Activated CD4-positive, alpha-beta T cell treated with anti-CD3 and anti-CD28 coated beads, Interleukin-2, amount 50 U/mL, for 24 hours (primary cell): ENCODE data around the gene SPATS2L.

Source experiments
- DNase-seq, 2 donors: peaks; one replicate each; pipeline ENCODE4 v3.0.0-alpha.2; 2020; ENCODE audit warnings: low read depth in 1 of 2, low spot score in 1 of 2

The SPATS2L gene

DNA sequence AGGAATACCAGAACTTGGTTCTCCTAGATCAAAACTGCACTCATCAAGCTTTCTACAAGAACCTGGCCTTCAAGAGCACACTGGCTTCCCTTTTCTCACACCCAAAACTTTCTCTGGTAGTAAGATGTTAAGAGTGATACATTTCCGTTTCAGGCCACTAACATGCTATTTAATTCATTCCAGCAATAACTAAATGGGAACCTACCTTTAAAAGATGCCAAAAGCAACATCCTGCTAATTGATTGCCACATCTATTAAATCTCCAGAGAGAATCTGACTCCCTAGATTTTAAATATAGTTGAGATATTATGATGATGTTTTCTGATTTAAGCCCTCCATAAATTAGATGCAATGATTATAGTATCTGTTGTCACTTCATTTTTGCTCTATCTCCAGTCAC, 131.8 kb downstream of the SPATS2L start:
- no peak for DNase-seq

DNA sequence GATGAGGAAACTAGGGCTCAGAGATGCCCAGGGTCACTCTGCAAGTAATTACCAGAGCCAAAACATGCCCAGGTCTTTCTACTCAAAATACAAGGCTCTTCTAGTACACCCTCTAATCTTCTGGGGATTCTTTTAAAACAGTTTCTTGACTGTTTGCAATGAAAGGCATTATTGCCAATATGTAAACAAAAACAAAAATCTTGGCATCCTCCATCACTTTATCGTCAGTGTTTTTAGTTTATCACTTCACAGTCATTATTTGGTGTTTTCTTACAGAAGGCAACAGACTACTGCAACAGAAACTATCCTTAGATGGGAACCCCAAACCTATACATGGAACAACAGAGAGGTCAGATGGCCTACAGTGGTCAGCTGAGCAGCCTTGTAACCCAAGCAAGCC, 132.4 kb downstream of the SPATS2L start:
- no peak for DNase-seq

DNA sequence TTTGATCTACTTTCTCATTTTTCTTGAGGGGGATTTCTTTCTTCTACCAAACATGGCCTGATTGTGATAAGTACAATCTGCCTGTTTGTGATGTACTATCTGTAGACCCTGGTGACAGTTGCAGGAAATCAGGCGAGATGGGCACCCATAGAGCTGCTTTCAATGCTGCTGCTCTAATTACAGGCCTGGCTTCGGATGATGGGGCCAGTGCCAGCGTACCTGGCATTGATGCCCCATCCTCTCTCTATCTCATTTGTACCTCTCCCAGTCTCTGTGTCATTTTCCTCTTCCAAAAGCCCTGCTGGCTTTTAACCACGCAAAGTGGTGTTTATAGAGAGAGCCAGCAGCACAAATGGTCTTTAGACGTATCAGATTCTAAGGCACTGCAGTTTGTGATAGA, 133.5 kb downstream of the SPATS2L start:
- DNase-seq = no peak

DNA sequence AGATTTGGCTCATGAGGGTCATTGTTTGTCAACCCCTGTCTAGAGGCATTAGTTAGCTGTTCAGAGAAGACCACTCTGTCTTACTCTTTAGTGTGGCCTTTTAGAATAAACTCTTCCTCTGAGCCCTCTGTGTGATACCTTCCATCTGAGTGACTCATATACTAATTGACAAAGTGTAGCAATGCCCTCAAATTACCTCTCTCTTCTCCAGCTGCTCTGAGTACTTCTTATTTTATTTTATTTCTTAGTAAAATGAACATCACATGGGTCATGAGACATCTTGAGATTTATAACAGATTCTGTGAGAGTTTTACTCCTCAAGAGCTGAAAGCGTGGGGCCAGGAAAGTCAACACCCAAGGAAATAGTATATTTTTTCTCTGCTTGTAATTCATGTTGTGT, 136.0 kb downstream of the SPATS2L start:
- no peak for DNase-seq

DNA sequence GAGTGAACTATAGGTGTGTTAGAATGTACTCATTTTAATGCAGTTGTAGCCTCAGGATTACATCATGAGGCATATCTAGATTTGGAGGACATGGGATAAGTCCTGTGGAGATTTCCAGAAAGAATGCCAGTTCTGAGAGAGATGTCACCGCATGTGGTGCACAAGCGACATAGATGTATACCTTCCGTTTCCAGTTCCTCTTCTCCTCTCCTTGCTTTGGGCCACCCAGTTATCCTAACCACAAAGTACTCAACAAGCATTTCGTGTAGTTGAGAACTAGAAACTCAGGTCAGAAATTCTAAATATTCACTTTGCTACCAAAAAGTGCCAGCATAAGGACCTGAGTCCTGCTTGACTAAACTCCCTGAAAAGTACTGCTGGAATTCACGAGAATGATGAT, 136.9 kb downstream of the SPATS2L start:
- DNase-seq = no peak

DNA sequence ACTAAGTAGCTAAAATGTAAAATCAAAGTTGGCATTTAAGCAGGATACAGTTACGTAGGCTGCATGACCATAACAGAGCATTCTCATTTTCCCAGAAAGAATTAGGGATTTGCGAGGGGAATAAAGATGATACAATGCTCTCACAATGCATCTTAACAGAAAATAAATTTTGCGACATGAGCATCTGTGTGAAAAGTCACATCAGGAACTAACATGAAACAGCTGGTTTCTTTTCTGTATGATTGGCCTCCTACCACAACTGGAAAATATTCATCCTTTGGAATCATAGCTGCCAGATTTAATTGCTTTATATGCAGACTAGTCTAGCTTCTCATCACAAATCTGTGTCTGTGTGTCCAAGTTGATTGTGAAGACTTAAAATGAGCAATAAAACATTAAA, 137.4 kb downstream of the SPATS2L start:
- DNase-seq = no peak

DNA sequence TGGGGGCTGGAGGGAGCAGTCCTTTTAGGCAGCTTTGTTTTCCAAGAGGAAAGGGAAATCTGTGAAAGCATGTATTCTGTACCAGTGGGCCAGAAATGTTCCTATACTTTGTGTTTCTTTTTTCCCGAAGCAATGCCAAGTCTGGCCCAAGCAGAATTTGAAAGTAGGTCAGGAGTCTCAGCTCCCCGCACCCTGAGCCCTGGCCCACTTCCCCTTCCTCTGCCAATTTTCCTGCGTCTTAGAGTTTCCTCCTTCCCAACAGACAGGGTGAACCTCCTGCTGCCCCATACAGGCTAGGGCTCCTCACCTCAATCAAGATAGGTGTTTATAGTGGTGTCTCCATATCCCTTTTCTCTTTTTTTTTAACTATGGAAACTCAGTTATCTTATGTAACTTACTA, 138.0 kb downstream of the SPATS2L start:
- no peak for DNase-seq

DNA sequence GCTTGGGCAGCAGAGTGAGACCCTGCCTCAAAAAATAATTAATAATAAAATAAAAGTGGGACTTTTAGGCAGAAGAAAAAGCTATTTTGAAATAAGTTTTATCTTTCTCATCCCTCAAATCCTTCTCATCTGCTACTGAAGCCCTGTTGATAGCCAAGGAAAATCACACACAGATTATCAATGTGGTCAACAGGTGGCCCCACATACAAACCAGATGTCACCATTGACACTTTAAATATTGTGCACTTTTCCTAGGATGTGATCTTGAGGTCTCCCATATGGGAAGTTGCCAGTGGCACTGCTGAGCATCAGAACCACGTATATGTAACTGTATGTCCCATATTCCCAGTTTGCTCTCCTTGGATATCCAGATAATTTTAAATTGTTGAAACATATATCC, 138.8 kb downstream of the SPATS2L start:
- no peak for DNase-seq

DNA sequence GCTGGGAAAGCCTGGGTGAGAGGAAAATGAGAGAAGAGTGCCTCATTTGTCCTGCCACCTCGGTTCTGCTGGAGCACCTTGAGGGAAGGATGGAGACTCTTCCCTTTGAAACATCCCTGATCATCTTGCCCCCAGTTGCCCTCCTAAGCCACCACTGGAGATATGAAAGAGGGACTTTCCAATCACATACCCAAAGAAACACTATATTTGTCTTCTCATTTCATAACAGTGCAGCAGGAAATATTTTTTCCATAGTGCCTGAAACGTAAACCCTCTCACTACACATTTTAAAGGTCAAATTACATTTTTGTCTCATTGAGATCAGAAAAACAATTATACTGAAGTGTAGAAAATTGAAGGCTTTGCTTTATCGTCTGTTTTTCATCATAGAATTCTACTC, 140.1 kb downstream of the SPATS2L start:
- DNase-seq = no peak

DNA sequence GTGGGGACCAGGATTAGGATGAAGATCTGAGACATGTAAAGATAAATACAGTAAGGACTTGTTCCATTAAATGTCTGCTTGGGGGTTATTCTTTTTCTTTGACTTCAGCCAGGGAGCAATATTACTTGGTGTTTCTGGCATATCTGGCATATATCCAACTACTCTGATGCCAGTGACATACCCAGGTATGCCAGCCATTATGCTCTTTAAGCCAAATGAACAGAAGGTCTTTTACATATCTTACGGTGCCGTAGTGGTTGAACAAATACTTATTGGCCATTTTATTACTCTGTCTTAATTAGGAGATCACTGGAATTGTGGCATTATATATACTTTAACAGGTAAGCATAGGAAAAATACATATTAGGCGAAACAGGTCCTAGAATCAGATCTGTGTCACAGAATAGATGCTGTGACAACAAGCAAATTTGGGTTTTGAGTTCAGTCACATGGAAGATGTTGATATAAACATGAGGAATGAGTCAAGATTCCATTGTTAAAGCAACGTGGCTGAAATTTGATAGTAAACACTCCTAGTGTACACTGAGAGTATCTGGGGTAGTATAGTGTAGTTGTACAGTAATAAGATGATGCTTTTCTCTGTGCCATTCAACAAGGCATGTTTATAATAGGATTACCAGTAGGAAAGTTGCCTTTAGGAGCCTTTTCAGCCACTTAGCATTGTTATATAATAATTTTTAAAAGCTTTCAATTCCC, 140.8 kb downstream of the SPATS2L start:
- DNase-seq = no peak

DNA sequence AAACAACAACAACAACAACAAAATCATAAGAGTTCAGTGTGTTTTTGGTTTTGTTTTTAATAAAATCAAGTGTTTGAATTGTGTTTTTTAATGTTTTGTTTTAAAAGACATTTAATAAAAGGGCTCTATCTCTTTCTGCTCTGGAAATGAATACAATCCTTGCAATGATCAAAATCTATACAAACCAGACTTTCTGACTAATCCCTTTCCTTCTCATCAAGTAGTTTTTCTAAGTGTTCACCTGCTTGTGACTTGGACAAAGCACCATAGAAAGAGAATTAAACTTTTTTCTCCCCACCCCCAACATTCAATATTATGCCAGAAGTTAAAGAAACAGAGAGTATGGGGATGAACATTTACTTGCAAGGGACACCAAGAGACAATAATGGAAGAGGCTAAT, 142.0 kb downstream of the SPATS2L start:
- no peak for DNase-seq

DNA sequence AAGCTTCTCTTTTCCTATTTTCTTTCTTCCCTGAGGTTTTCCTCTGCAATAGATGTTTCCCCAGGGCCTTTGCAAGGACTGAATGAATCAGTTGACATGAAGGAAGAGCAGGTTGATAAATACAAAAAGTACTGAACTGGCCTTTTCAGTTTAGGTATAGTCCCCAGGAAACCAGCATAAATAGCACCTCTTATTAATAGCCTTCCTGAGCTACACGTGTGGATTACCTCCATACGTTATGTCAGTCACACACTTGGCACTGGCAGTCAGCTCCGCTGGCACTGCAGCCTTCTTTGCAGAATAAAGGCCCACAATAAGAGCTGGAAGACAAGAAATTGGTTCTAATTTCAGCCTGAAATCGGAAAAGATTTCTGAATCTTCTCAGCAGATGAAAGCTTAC, 142.7 kb downstream of the SPATS2L start:
- DNase-seq = no peak

DNA sequence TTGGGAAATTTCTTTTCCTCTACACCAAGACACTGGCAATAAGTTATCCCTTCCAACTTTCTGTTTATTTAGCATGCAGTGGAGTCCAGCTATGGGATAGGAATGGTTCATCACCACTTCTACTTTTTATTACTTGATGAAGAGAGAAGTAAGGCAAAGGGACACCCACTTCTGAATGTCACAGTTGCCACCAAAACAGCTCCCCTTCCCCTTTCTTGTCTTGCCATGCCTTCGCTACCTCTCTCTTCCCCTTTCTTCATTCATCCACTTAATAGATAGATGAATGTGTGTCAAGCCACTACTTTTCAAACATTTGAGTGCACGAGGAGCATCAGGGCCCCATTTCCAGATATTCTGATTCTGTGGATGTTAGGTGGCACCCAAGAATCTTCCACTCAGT, 143.8 kb downstream of the SPATS2L start:
- no peak for DNase-seq

DNA sequence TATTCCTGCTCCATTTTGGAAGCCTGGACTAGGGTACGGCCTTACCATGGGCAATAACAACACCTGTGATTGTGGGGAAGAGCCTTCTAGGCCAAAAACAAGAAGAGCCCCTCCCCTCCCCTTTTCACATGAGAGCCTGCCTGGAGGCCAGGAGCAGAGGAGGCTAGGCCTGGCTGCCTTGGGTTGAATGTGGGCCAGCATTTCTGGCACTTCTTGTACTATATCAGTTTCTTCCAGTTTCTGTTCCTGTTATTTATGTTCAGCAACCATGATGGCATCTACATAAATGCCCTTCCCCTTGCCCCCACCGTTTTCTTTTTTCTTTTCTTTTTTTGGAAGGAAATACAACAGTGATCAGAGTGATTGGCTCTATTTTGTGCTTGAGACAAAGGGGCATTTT, 145.0 kb downstream of the SPATS2L start:
- DNase-seq = no peak

DNA sequence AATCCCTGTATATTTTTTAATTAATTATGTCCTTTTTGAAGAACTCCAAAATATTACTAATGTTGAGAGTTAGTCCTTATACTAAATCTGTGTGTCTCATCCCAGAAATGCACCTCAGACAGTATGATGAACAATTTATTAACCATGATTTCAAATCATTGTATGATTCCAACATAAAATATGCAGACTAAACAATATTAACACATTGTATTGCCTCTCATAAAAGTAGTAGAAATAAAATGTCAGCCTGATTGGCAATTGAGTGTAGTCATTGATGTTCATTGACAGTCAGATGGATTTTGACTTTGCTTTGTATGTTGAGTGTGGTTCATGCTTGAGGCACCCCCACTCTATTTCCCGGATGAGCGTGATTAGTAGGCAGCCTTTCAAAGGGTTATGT, 145.9 kb downstream of the SPATS2L start:
- no peak for DNase-seq

DNA sequence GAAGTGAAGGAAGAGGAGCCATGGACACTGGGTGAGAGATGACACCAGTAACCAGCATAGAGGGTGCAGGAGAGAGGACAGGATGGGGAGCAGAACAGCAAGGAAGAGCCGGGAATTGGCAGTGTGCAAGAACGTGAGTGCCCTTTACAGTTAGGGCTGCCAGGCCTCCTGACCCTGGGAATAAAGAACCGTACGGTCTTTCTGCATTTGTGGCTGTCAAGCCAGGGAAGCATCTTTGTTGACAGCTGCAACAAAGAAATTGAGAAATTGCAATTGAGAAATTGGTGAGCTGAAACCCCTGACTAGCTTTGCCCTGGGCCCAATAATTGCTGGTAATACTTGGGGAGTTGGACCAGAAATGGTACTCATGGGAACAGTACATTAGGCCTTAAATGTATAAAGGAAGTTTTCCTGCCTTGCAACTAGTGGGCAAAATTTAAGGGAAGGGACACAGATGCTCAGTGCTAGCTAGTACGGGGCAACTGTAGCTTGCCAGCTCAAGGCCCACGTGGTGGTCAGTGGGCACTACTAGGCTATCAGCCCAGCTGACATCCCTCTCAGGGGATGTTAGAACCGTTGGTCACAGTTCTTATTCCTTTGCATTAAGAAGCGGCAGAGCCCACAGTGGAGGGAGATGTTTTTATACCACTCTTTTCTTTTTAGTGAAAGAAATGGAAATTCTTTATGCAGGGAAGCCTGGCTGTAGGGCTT, 146.8 kb downstream of the SPATS2L start:
- no peak for DNase-seq

DNA sequence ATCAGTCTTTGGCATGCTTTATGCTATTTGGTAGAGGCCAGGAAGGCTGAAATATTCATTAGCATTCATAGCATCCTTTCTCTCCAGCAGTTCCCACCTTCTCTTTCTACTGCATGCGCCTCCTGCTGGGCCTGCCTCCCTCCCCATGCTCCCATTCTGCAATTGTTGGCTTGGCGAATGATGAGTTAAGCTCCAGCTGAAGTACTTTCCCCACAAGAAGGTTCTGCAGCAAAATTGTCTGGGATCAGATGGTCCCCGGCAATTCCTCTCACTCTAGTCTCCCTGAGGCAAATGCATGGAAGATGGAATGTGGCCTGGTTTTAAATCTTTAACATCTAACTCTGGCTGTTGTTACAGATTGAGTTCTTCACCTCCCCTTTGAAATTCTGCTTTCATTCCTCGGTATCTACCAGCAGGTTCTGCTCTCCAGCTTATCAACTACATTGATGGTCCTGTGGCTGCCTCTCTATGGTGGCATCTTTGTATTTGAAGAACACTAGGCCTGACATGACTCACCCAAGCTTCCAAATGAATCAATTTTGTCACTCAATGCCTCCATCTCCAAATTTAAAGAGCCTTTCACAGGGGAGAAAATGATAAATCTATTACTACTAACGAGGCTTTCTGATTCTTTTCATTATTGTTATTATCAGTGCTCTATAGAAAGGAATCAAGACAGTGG, 147.5 kb downstream of the SPATS2L start:
- DNase-seq = no peak

DNA sequence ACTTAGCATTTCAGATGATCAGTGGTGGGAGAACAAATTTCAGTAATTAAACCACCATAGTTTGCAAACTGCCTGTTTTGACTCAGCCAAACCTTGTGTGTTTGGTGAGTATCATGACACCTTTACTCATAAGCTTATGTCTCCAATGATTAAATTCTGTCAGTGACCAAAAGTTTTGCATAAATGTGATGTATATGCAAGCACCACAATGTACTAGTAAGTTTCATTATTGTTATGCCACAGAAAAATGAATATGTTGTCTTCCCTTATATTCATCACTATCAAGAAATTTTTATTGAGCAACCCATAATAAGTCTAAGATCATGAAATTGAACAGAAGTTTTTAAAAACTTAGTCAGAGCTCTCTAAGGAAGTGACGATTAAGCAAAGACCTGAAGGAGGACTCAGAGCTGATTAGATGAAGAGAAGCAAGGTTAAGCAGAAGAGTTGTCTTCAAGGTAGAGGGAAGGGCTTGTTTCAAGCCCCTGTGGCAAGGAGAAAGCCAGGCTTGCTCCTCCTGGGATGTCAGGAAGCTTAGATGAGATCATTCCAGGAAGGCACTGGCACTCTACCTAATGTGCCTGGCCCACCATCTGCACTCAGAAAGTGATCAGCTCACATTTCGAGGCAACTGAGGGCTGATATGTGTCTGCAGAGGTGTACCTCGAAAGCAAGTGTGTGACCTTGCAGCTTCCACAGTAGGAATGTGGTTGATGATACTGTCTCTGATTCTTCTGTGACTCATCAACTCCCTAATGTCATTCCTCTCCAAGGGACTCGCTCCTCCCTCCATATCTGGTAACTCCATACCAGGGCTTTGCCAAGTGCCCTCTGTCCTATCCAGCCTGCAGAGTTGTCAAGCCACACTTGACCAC, 148.7 kb downstream of the SPATS2L start:
- no peak for DNase-seq

DNA sequence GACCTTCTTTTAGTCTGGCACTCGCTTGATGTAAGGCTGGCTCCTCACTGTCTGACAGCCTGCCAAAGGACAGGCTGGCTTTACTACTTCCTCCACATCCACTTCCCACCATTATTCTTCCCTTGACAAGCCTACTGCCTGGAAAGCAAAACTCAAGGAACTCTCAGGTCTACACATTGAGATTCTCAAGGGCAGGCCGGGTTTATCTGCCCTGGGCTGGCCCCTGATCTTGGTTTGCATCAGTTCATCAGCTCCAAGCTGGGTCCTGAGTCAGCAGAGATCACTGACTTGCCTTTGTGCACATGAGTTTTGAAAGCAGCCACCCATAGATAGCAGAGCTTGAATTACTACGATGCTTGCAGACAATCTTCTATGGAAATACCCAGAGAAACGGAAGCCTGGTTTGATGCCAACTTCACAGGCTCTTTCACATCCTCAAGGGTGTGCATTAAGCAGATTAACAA, 149.5 kb downstream of the SPATS2L start:
- no peak for DNase-seq

DNA sequence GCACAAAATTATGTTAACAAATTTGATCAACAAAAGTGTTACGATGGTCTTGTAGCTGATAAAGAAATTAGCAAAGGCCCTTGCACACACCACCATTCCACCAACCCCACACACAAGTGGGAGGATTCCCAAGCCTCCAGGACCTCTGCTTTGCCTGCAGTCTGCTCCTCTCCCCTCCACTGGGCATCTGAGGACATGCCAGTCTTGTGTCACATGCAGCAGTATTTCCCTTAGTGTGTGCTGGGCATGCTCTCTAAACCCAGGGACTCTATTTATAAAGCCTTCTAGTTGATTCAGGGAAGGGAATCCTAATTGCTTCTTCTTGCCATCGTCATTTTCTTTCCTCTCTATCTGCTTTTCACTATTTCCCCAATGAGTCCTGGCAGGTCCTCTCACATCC, 150.1 kb downstream of the SPATS2L start:
- no peak for DNase-seq

DNA sequence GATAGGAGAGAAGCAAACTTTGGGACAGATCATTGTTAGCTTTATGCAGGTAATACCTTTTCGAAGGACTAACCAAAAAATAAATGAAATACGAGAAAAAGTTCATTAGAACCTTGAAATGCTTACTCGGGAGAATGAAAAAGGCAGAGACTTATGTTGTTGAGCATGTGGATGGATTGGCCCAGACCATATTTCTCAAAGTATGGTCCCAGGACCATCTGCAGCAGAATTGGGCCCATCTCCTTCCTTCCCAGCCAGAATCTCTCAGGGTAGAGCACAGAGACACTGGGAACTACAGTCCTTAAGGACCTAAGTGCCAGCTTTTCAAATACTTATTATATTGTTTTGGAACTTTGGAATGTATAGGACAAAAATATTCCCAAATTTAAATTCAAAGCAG, 152.6 kb downstream of the SPATS2L start:
- DNase-seq = no peak
